Thyroid gland (tissue), 4 donors: ENCODE results near the gene PCNP.

Experiments used
- CTCF ChIP-seq, 6 experiments: fragments of 200-600 bp in 3 of 6; fragments of 450-650 bp in 3 of 6; sonication (generic) in 3 of 6; IDR thresholded peaks; one replicate each; pipeline ENCODE4 v1.5.1; 2016 to 2019; ENCODE audit warnings: antibody characterized with exemption in 6 of 6, mild to moderate bottlenecking in 2 of 6, inconsistent platforms in 1 of 6, moderate library complexity in 1 of 6
- POLR2A ChIP-seq, 2 donors: fragments of 450-650 bp; IDR thresholded peaks; one replicate each; pipeline ENCODE4 v1.6.1; 2017; ENCODE audit warnings: antibody characterized with exemption in 2 of 2, mild to moderate bottlenecking in 2 of 2, moderate library complexity in 1 of 2

GRCh38 chr3:101529816-101530685 is 43.9 kb upstream of the PCNP start:
- no peak for TF ChIP-seq POLR2A (IDR thresholded peaks at IDR 0.05)
- TF ChIP-seq CTCF (IDR thresholded peaks at IDR 0.05): no peak
